GM18867 (cell line): ENCODE results near the gene EYS.

Experiments used
- ATAC-seq: cut with Tn5 transposase; IDR thresholded peaks from one replicate; pipeline ENCODE4 v1.9.1; 2021; ENCODE audit warnings: mild to moderate bottlenecking, moderate library complexity; ENCODE audit not compliant: unreplicated experiment

EYS gene

DNA sequence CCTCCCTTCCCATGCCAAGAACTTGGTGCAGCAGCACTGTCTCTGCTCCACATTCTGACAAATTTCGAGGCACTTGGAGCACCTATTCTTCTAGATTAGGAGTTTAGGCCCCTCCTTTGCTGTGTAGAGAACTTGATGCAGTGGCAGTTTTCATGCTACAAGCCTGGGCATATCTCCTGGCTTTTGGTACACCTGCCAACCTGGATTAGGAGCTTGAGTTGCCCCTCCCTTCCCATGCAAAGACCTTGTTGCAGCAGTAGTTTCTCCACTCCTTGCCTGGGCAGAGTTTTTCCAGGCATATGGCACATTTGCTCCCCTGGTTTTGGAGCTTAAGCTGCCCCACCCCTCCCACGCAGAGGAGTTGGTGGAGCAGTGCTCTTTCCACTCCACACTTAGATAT is 956.1 kb downstream of the EYS start:
- no peak for ATAC-seq

- ATAC-seq, result no peak
Observed at GRCh38 chr6:64737418-64737817, 969.6 kb downstream of the EYS start.

GRCh38 chr6:64736421-64736950 is 970.5 kb downstream of the EYS start:
- ATAC-seq, result no peak

DNA sequence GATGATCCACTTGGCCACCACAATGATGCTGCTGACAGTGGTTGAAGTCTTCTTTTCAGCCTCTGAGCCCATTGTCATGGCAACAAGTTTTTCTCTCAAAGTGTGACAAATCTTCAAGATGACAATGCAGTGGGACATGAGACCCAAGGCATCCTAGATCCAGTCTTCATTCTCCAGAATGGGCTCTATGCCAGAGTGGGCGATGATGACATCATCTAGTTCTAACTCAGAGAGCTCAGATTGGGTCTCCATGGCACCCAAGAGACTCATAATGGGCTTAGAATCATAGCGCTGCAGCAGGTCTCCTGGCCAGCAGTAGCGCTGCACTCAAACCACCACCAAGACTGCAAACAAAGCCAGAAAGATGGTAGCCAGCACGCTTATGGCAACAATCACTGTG is 973.6 kb downstream of the EYS start:
- ATAC-seq, result no peak

GRCh38 chr6:64732888-64733287 is 974.1 kb downstream of the EYS start:
- ATAC-seq, result no peak

DNA sequence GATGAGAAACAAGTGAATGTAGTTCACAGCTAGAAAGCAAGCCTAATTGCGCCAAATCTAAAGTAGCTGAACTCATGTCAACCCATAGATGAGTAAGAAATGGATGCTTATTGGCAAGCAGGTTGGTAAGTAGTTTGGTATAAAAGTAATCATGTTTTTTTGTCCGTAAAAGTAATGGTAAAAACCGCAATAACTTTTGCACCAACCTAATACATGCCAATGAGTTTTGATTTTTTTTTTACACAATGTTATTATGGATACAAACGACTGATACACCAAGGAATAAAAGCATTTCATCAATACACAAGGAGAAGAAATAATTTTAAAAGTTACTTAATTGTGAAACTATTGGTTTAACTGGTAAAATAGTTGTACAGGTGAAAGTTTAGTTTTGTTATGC is 977.5 kb downstream of the EYS start:
- no peak for ATAC-seq

GRCh38 chr6:64727075-64727474 is 980.0 kb downstream of the EYS start:
- ATAC-seq, result no peak

GRCh38 chr6:64724091-64724490 is 982.9 kb downstream of the EYS start:
- ATAC-seq, result no peak

GRCh38 chr6:64723327-64724058 is 983.5 kb downstream of the EYS start:
- no peak for ATAC-seq

GRCh38 chr6:64721865-64722264 is 985.2 kb downstream of the EYS start:
- ATAC-seq, result no peak

DNA sequence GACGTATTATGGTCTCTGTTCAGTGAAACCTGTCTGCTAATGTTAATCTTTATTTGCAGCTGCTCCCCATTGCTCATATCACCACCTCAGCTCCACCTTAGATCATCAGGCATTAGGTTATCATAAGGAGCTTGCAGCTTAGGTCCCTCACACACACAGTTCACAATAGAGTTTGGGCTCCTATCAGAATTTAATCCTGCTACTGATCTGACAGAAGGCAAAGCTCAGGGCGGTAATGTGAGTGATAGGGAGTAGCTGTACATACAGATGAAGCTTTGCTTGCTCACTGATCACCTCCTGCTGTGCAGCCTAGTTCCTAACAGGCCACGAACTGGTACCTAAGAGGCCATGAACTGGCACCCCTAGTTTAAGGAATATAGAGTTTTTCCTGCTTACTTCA is 989.7 kb downstream of the EYS start:
- ATAC-seq, result no peak

GRCh38 chr6:64715624-64716023 is 991.4 kb downstream of the EYS start:
- no peak for ATAC-seq

DNA sequence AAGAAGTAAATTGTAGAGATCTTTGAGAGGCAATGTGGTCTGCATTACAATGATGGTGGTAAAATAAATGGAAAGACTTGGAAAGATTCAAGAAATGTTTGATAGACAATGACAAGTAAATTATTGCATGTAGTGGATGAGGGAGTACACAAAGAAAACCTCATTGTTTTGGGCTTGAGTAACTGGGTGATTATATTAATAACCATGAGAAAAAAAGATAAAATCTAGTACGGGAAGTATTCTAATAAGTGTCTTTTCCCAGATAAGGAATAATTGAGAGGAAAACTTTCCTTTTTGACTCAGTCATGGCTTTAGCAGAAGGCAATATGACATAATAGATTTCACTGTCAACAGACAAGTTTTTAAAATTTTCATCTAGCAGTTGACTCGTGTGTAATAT is 993.0 kb downstream of the EYS start:
- no peak for ATAC-seq

DNA sequence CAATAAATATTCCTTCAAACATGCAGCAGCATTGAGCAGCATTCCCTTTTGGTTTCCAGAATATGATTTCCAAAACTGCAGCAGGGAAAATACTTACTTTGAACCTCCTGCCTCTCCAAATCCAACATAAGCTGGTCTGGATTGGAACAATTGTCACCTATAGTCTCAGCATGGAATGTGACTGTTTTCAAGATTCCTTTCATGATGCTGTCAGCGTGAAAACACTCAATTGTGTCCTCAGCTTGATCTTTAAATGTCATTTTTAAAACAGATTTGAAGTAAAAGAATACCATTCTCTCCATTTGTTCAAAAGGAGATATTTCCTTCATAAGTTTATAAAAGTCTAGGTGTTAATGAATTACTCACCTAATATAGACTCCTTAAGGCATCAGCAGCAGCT is 993.9 kb downstream of the EYS start:
- no peak for ATAC-seq

GRCh38 chr6:64712606-64713005 is 994.4 kb downstream of the EYS start:
- no peak for ATAC-seq

DNA sequence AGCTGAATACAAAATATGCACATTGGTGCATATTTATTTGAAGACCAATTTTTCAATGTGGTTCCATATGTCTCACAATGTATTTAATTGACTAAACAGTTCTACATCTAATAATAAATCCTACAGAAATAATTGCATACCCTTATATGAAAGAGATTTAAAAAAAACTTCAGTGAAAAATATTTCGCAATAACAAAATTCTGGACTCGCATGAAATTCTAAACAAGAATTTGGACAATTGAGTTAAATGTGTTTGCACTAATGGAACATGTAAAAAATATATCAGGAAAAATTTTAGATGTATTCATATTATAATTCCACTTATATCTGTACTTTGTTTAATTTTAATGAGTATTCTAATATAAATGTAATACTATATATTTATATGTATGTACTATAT is 1003.1 kb downstream of the EYS start:
- no peak for ATAC-seq

DNA sequence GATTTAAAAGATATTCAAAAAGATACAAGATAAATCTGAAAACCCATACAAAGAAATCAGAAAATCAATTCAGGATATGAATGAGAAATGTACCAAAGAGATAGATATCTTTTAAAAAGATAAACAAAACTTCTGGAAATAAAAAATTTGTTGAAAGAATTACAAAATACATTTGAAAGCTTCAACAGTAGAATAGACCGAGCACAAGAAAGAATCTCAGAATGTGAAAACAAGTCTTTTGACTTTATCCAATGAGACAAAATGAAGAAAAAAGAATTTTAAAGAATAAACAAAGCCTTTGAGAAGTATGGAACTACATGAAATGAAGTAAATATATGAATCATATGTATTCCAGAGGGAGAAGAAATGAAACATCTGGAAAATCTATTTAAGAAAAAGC is 1011.0 kb downstream of the EYS start:
- no peak for ATAC-seq

DNA sequence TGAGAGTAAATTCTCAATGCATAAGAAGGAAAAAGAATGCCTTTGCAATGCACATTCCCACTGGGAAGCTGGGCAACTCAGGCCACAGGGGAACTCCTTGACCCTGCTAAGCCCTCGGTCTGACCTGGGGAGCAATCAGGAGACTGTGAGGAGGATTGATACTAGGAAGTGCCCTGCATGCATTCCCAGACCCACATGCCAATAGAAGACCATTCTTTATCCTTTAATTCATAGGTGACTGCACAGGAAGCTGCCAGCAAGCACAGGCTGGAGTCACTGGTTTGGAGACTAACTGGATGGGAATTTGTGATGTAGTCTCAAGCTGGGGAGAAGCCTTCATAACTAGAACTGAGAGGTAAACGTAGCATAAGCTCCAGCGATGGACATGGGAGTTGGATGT is 1012.7 kb downstream of the EYS start:
- ATAC-seq, result no peak

- ATAC-seq, result no peak
Observed at GRCh38 chr6:64691064-64691463, 1016.0 kb downstream of the EYS start.

DNA sequence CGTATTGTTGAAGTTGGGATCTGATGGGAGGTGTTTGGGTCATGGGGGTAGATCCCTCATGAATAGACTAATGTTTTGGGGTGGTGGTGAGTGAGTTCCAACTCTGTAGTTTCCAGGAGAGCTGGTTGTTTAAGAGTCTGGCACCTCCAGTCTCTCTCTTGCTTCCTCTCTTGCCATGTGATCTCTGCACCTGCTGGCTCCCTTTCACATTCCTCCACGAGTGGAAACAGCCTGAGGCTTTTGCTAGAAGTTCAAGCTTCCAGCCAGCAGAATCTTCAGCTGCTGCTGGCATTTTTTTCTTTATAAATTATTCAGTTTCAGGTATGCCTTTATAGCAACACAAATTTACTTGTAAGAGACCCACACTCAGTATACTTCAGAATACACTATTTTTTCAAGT is 1021.6 kb downstream of the EYS start:
- ATAC-seq, result no peak

DNA sequence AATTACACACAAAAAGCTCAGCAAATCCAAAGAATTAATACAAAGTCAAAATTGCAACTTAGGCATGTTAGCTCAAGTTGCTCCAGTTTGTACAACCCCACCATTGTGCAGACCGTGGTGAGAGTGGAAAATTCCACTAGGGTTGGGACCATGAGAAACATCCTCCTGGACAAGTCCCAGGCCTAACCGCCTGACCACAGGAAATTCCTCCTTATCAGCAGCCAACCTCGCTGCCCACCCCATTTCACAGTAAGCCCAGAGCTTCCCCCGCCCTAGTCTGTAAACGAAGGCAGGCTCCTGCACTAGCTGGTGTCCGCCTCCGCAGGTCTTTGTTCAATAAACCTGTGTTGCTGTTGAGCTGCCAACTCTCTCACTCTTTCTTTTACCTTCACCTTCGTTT is 1023.3 kb downstream of the EYS start:
- no peak for ATAC-seq

DNA sequence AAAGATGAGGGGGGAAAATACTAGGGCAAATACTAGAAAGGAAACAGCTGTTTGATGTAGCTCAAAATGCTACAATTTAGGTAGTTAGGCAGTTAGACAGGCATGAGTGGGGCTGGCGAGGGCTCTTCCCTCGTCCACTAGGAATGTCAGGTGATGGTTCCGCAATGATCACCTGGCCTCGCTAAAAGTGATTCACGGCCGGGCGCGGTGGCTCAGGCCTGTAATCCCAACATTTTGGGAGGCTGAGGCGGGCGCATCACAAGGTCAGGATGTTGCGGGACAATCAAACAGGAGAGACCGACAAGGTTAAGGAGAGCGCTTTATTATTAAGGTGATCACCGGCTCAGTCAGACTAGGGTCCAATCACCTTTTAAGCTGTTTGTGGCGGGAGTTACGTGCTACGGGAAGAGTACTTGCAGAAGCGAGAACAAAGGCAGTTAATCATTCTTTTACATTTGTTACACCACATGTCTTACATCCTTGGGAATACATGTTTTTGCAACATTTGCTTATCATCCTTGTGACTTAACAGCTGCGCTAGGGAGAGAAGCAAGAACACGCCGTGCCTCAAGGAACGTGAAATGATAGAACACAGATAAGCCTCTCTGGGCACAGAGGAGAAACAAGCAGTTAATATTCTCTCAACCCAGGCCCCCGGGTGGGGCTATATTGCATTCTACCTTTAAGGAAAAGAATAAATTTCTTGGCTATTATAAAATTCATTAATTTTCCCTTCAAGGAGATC is 1025.4 kb downstream of the EYS start:
- no peak for ATAC-seq
